Measurements from ENCODE around the gene PLXND1.

Gene PLXND1

DNA sequence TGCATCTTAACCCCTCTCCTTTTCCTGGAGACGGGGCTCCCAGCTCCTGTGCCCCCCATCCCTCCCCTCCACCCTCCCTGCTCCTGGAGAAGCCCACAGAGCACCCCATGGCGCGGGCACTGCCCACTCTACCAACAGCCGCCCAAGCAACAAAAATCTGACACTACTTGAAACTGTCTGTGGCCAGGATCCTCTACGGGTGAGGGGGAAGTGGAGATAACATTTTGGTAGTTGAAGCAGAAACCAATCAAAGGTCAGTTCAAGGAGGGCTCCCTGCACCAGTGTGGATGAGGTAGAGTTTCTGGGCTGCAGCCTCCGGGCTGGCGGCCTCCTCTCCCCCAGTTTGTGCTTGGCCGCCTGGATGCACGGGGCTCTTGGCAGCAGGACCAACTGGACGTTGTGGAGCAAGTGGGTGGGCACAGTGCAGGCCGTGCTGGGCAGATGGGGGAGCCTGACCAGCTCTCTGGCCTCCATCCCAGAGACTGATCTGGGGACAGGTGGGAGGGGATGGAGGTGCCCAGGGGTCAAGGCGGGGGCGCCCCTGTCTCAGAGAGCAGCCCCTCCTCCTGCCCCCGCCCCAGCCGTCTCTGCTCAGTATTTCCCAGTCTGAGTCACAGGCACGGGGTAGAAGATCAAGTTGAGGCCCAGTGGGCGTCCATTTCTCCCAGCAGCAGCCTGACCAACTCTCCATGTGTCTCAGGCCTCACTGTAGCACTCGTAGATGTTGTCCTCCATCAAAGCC, 50.7 kb downstream of the PLXND1 start:
- DNase-seq (ENCODE audit: low read depth, low spot score), result no peak
- no peaks in the 10 kb centered on the region for H3K9me3 ChIP-seq (ENCODE audit: low read depth, low read length)
- TF ChIP-seq POLR2AphosphoS5 (IDR thresholded peaks at IDR 0.05; ENCODE audit: borderline replicate concordance, low read depth, low read length) (no peak), EZH2 (IDR thresholded peaks at IDR 0.05) (no peak), FOXP2 (optimal IDR thresholded peaks at IDR 0.05; ENCODE audit: control extremely low read depth, extremely low read length, insufficient read depth) (no peak)
- H3K9ac ChIP-seq (ENCODE audit: insufficient read length), result no peak overlapping the region
- H3K36me3 ChIP-seq (ENCODE audit: insufficient read depth, low read length), result peaks cover 47% of the 10 kb centered on the region
- H3K4me3 ChIP-seq, result no peak overlapping the region
- H3K27ac ChIP-seq, result no peak overlapping the region

DNA sequence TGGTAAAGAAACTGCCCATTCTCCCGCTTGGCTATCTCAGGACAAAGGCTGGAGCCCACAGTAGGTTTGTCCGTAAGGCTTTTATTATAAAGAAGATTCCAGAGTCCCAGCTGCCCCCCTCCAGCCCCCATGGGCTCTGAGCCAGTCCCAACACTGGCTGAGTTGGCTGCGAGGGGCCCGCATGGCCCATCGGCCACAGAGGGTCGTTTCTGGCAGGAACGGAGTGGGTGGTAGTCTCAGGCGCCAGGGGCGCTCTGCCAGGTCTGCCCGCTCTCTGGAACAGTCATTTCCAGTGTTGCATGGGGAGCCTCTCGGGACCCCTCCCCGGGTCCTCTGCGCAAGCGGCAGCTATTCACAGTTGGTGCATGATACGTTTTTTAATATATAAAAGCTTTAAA, 51.3 kb downstream of the PLXND1 start:
- Histone ChIP-seq H3K4me3 (no peak overlapping the region), H3K9ac (ENCODE audit: insufficient read length) (no peak overlapping the region), H3K9me3 (ENCODE audit: low read depth, low read length) (no peaks in the 10 kb centered on the region), H3K36me3 (ENCODE audit: insufficient read depth, low read length) (peaks cover 46% of the 10 kb centered on the region), H3K27ac (no peak overlapping the region; the same call in 1 of the 2 replicates)
- no peak for DNase-seq (ENCODE audit: low read depth, low spot score)
- TF ChIP-seq FOXP2 (optimal IDR thresholded peaks at IDR 0.05; ENCODE audit: control extremely low read depth, extremely low read length, insufficient read depth) (no peak), POLR2AphosphoS5 (IDR thresholded peaks at IDR 0.05; ENCODE audit: borderline replicate concordance, low read depth, low read length) (no peak), EZH2 (IDR thresholded peaks at IDR 0.05) (no peak)

DNA sequence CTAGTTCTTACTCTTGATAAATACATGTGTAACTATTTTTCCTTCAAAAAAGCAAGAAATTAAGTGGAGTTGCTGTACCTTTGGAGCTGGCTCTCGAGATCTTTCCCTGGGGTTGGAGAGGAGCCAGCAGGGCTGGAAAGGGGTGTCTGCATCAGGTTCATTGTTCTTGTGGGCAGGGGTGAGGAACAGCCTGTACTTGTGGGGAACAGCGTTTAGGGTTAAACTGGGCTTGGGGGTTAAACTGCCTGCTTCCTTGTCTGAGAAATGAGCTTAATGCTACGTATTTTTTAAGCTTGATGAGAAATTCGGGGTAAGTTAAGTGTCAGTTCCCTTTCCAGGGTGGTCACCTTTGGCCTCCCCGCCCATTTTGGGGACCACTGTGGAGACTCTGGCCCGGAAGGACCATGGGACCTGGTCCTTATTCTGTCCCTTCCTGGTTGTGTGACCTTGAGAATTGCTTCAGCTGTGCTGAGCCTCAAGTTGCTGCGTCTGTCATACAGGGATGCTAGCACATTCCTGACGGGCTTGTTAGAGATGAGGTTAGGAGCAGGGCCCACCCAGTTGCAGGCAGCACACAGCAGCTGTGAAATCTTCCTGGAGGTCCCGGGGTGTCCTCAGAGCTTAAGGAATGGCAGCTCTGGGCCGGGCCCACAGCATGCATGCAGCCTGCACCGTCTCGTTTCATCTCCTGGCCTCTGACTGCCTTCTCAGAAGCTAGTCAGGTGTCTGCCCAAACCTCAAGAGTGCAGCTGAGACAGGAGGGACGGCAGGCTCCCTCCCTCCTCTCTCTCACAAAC, 51.9 kb downstream of the PLXND1 start:
- Histone ChIP-seq H3K9ac (ENCODE audit: insufficient read length) (no peak overlapping the region), H3K4me3 (peak overlapping the region; percentile 22; the same call in 1 of the 2 replicates), H3K36me3 (ENCODE audit: insufficient read depth, low read length) (peaks cover 40% of the 10 kb centered on the region), H3K9me3 (ENCODE audit: low read depth, low read length) (no peaks in the 10 kb centered on the region), H3K27ac (peak overlapping the region; percentile 23)
- DNase-seq (ENCODE audit: low read depth, low spot score), result no peak
- TF ChIP-seq EZH2 (IDR thresholded peaks at IDR 0.05) (no peak), FOXP2 (optimal IDR thresholded peaks at IDR 0.05; ENCODE audit: control extremely low read depth, extremely low read length, insufficient read depth) (no peak), POLR2AphosphoS5 (IDR thresholded peaks at IDR 0.05; ENCODE audit: borderline replicate concordance, low read depth, low read length) (peak; percentile 28; the same call in 1 of the 2 replicates)

DNA sequence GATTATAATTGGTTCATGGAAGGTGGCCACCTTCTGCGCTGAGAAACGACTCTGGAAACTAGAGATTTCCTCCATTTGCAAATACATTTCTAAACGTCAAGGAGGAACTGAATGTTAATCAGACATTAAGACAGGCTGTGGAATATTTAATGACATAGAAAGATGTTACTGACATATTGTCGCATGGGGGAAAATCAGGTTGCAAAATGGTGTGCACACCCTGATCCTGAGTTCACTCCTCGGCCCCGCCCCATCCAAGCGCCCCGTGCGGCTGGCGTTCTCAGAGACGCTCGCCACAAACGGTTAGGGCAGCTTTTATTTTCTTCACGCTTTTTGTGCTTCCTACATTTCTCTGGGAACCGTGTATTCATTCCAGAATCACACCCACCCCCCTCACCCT, 52.8 kb downstream of the PLXND1 start:
- H3K4me3 ChIP-seq, result peak overlapping the region; percentile 22
- H3K9ac ChIP-seq (ENCODE audit: insufficient read length), result no peak overlapping the region
- H3K27ac ChIP-seq, result peak overlapping the region; percentile 23
- no peak for DNase-seq (ENCODE audit: low read depth, low spot score)
- TF ChIP-seq POLR2AphosphoS5 (IDR thresholded peaks at IDR 0.05; ENCODE audit: borderline replicate concordance, low read depth, low read length) (no peak), FOXP2 (optimal IDR thresholded peaks at IDR 0.05; ENCODE audit: control extremely low read depth, extremely low read length, insufficient read depth) (no peak), EZH2 (IDR thresholded peaks at IDR 0.05) (no peak)
- peaks cover 31% of the 10 kb centered on the region for H3K36me3 ChIP-seq (ENCODE audit: insufficient read depth, low read length)
- H3K9me3 ChIP-seq (ENCODE audit: low read depth, low read length), result no peaks in the 10 kb centered on the region

DNA sequence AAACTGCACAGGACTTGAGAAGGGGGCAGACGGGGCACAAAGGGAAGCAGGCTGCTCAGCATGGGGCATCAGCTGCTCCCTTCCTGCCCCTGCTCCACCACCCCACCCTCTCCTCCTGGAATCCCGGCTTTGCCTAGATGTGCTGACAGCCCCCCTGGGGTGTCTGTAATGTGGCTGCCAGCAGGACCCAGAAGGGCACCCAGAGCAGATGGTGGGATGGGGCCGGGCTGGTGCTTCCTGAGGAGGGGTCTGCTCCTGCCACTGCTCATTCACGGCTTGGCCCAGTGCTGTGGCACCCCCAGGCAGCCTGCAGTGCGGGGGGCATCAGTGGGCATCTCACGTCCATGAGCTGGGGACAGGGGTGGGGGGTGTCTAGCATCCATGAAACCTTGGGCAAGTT, 53.3 kb downstream of the PLXND1 start:
- Histone ChIP-seq H3K27ac (no peak overlapping the region), H3K36me3 (ENCODE audit: insufficient read depth, low read length) (peaks cover 26% of the 10 kb centered on the region), H3K9ac (ENCODE audit: insufficient read length) (no peak overlapping the region), H3K4me3 (no peak overlapping the region), H3K9me3 (ENCODE audit: low read depth, low read length) (no peaks in the 10 kb centered on the region)
- TF ChIP-seq EZH2 (IDR thresholded peaks at IDR 0.05) (no peak), POLR2AphosphoS5 (IDR thresholded peaks at IDR 0.05; ENCODE audit: borderline replicate concordance, low read depth, low read length) (no peak), FOXP2 (optimal IDR thresholded peaks at IDR 0.05; ENCODE audit: control extremely low read depth, extremely low read length, insufficient read depth) (no peak)
- no peak for DNase-seq (ENCODE audit: low read depth, low spot score)

DNA sequence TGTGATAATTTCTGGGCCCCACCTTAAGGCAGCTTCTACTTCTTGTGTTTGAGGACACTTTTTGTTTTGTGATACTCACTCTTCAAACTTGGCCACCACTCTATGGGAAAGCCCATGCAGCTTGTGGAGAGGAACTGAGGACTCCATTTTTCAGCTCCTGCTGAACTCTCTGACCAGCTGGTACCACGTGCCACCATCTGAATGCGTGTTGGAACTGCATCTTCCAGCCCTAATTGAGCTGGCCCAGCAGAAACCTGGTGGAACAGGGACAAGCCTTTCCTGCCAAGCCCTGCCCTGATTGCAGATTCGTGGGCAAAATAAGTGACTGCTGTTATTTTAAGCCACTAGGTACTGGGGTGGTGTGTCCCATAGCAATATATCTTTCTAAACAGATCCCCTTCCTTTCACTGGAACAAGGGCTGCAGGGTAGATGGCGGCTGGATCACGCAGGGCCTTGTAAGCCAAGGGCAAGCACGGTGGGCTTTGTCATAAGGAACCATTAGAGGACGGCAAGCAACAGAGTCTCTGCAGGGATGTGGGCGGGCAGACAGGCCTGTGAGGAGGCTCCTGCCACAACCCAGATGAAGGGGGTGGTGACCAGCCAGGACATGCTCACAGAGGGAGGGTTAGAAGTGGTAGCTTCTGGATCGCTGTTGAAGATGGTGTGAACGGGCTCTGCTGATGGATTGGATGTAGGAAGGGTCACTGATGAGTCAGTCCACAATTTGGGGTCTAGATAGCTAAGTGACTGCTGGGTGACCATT, 54.0 kb downstream of the PLXND1 start:
- TF ChIP-seq POLR2AphosphoS5 (IDR thresholded peaks at IDR 0.05; ENCODE audit: borderline replicate concordance, low read depth, low read length) (no peak), EZH2 (IDR thresholded peaks at IDR 0.05) (no peak), FOXP2 (optimal IDR thresholded peaks at IDR 0.05; ENCODE audit: control extremely low read depth, extremely low read length, insufficient read depth) (no peak)
- no peaks in the 10 kb centered on the region for H3K9me3 ChIP-seq (ENCODE audit: low read depth, low read length)
- DNase-seq (ENCODE audit: low read depth, low spot score), result no peak
- no peak overlapping the region for H3K9ac ChIP-seq (ENCODE audit: insufficient read length)
- H3K27ac ChIP-seq, result no peak overlapping the region
- peaks cover 19% of the 10 kb centered on the region for H3K36me3 ChIP-seq (ENCODE audit: insufficient read depth, low read length)
- H3K4me3 ChIP-seq, result no peak overlapping the region

DNA sequence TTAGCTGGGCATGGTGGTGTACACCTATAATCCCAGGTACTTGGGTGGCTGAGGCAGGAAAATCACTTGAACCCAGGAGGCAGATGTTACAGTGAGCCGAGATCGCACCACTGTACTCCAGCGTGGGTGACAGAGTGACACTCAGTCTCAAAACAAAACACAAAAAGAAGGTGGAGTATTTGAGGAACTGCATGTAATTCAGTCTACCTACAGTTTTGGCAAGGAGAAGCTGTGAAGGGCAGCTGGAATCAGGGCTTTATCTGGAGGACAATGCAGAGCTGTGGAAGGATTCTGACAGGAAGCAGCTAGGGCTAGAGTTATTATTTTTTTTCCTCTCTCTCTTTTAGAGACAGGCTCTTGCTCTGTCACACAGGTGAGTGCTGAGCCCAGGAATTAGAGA, 56.7 kb downstream of the PLXND1 start:
- Histone ChIP-seq H3K9ac (ENCODE audit: insufficient read length) (no peak overlapping the region), H3K9me3 (ENCODE audit: low read depth, low read length) (no peaks in the 10 kb centered on the region), H3K27ac (no peak overlapping the region), H3K36me3 (ENCODE audit: insufficient read depth, low read length) (no peaks in the 10 kb centered on the region), H3K4me3 (no peak overlapping the region)
- TF ChIP-seq FOXP2 (optimal IDR thresholded peaks at IDR 0.05; ENCODE audit: control extremely low read depth, extremely low read length, insufficient read depth) (no peak), EZH2 (IDR thresholded peaks at IDR 0.05) (no peak), POLR2AphosphoS5 (IDR thresholded peaks at IDR 0.05; ENCODE audit: borderline replicate concordance, low read depth, low read length) (no peak)
- no peak for DNase-seq (ENCODE audit: low read depth, low spot score)
